ENCODE measurements around the gene PHF2. TPM values are rescaled to one million over a fixed set of nuclear protein-coding genes. Genes with fewer than 3 reads are reported as not detected.

PHF2 gene
- total RNA-seq, 2 experiments from 2014 or later, result 16.0 to 16.5 TPM

DNA sequence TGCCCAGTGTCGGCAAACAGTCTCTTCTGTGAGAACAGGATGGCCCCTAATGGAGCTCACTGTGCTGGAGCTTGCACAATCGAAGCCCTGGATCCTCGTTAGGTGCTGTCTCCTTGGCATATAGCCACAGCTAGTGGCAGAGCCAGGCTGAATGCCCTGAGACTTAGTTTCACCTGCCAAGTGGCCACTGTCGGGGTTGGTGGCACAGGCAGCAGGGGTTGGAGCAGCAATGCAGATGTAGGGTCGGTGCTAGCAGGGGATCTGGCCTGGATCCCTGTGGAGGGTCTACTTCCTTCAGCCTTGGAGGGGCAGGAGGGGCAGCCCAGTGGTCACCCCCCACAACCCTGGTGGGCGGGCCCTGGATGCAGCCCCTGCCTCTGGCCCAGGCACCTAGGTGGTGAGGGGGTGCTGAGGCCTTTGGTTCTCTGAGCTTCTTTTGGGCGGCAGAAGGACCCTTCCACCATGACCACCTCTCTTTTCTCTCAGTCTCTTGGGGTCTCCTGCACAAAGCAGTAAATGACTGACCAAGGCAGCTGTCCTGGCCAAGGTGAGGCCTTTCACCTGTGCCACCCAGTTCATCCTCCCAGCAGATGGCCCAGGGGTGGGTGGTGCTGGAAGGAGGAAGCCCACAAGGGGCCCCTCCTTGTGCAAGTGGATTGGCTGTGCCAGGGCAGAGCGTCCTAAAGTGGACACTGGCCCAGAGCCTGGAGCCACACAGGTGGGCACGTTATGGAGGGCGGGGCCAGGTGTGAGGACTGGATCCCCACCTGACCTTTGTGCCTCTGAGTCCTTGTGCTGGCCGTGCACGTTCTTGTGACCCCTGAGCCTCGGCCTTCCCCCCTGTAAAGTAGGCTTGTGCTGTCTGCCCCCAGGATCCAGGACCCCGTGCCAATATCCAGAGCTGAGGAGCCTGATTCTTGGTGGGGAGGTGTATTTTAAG, 44.8 kb downstream of the PHF2 start:
- CTCF ChIA-PET, result no interaction called here
- intact Hi-C loops (cut with DNase I, micrococcal nuclease), result no loop called here

GRCh38 chr9:93621922-93622321, 45.5 kb downstream of the PHF2 start:
- ATAC-seq (no peak), DNase-seq (no peak)
- ChIA-PET CTCF (no interaction called here), POLR2A (no interaction called here)
- no peak overlapping the region for H3K4me3 Mint-ChIP-seq
- H3K36me3 Mint-ChIP-seq (ENCODE audit: low read depth), result peaks cover 3% of the 10 kb centered on the region
- intact Hi-C loops (cut with DNase I, micrococcal nuclease), result no loop called here
- H3K27ac Mint-ChIP-seq, result no peak overlapping the region
- H3K9me3 Mint-ChIP-seq (ENCODE audit: low read depth), result no peaks in the 10 kb centered on the region
- H3K4me1 Mint-ChIP-seq, result peaks cover 18% of the 10 kb centered on the region
- H3K27me3 Mint-ChIP-seq, result no peaks in the 10 kb centered on the region

More for the DNA sequence above, 44.8 kb downstream of the PHF2 start:
- Mint-ChIP-seq H3K27me3 (no peaks in the 10 kb centered on the region), H3K36me3 (ENCODE audit: low read depth) (peaks cover 2% of the 10 kb centered on the region), H3K4me1 (peaks cover 17% of the 10 kb centered on the region), H3K9me3 (ENCODE audit: low read depth) (no peaks in the 10 kb centered on the region), H3K27ac (no peak overlapping the region), H3K4me3 (no peak overlapping the region)
- DNase-seq, result no peak
- no peak for ATAC-seq
- POLR2A ChIA-PET, result interaction anchor here (0.6 kb wide), 1 partner anchor 870 kb away, joined by 4 read pairs; no protein-coding TSS in a partner anchor

- peaks cover 16% of the 10 kb centered on the region for H3K4me1 Mint-ChIP-seq
- ChIA-PET POLR2A (no interaction called here), CTCF (no interaction called here)
- no peaks in the 10 kb centered on the region for H3K27me3 Mint-ChIP-seq
- H3K36me3 Mint-ChIP-seq (ENCODE audit: low read depth), result peaks cover 6% of the 10 kb centered on the region
- no peak overlapping the region for H3K4me3 Mint-ChIP-seq
- peaks cover 3% of the 10 kb centered on the region for H3K9me3 Mint-ChIP-seq (ENCODE audit: low read depth)
- ATAC-seq (no peak), DNase-seq (no peak)
- intact Hi-C loops (cut with DNase I, micrococcal nuclease), result no loop called here
- no peak overlapping the region for H3K27ac Mint-ChIP-seq
Observed at GRCh38 chr9:93622691-93623090, 46.3 kb downstream of the PHF2 start.

- intact Hi-C loops (cut with DNase I, micrococcal nuclease), result no loop called here
- Mint-ChIP-seq H3K4me3 (no peak overlapping the region), H3K36me3 (ENCODE audit: low read depth) (peaks cover 16% of the 10 kb centered on the region), H3K27ac (no peak overlapping the region), H3K27me3 (no peaks in the 10 kb centered on the region), H3K9me3 (ENCODE audit: low read depth) (peaks cover 3% of the 10 kb centered on the region), H3K4me1 (peaks cover 14% of the 10 kb centered on the region)
- CTCF ChIA-PET, result no interaction called here
- no peak for DNase-seq
- POLR2A ChIA-PET, result no interaction called here
- no peak for ATAC-seq
Observed at GRCh38 chr9:93623753-93624152, 47.4 kb downstream of the PHF2 start.

DNA sequence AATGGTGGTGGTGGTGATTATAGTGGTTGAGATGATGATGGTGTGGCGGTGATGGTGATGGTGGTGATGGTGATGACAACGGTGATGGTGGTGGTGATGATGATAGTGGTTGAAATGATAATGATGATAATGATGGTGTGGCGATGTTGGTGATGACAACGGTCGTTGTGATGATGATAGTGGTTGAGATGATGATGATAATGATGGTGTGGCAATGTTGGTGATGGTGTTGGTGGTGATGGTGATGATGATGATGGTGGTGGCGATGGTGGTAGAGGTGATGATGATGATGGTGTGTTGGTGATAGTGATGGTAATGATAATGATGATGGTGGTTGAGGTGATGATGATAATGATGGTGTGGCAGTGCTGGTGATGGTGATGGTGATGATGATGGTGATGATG, 48.0 kb downstream of the PHF2 start:
- Mint-ChIP-seq H3K9me3 (ENCODE audit: low read depth) (peaks cover 3% of the 10 kb centered on the region), H3K27me3 (no peaks in the 10 kb centered on the region), H3K4me1 (peaks cover 14% of the 10 kb centered on the region), H3K27ac (no peak overlapping the region), H3K36me3 (ENCODE audit: low read depth) (peaks cover 16% of the 10 kb centered on the region), H3K4me3 (no peak overlapping the region)
- ATAC-seq (no peak), DNase-seq (no peak)
- intact Hi-C loops (cut with DNase I, micrococcal nuclease), result no loop called here
- ChIA-PET CTCF (no interaction called here), POLR2A (no interaction called here)

DNA sequence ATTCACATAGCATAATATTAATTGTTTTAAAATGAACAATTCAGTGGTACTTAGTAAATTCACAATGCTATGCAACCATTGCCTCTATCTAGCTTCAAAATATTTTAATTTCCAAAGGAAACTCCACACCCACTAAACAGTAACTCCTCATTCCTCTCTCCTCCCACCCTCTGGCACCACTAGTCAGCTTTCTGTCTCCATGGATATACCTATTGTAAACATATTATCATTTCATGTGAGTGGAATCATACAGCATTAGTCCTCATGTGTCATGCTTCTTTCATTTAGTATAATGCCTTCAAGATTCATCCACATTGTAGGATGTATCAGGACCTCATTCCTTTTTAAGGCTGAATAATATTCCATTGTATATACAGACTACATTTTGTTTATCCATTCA, 48.6 kb downstream of the PHF2 start:
- no peak overlapping the region for H3K27ac Mint-ChIP-seq
- intact Hi-C loops (cut with DNase I, micrococcal nuclease), result no loop called here
- ATAC-seq (no peak), DNase-seq (no peak)
- H3K27me3 Mint-ChIP-seq, result no peaks in the 10 kb centered on the region
- ChIA-PET CTCF (no interaction called here), POLR2A (no interaction called here)
- peaks cover 14% of the 10 kb centered on the region for H3K4me1 Mint-ChIP-seq
- H3K4me3 Mint-ChIP-seq, result no peak overlapping the region
- peaks cover 16% of the 10 kb centered on the region for H3K36me3 Mint-ChIP-seq (ENCODE audit: low read depth)
- peaks cover 3% of the 10 kb centered on the region for H3K9me3 Mint-ChIP-seq (ENCODE audit: low read depth)

GRCh38 chr9:93629920-93630319, 53.5 kb downstream of the PHF2 start:
- CTCF ChIA-PET, result no interaction called here

GRCh38 chr9:93630806-93631411, 54.5 kb downstream of the PHF2 start:
- Mint-ChIP-seq H3K4me3 (no peak overlapping the region), H3K9me3 (ENCODE audit: low read depth) (peaks cover 6% of the 10 kb centered on the region), H3K36me3 (ENCODE audit: low read depth) (peaks cover 29% of the 10 kb centered on the region), H3K27me3 (no peaks in the 10 kb centered on the region), H3K4me1 (peaks cover 4% of the 10 kb centered on the region), H3K27ac (no peak overlapping the region)
- no peak for DNase-seq
- intact Hi-C loops (cut with DNase I, micrococcal nuclease), result no loop called here
- ChIA-PET POLR2A (no interaction called here), CTCF (interaction anchor here (0.9 kb wide), 1 partner anchor 9 kb away, joined by 3 read pairs; no protein-coding TSS in a partner anchor)
- no peak for ATAC-seq

More at GRCh38 chr9:93629920-93630319, 53.5 kb downstream of the PHF2 start:
- DNase-seq (no peak), ATAC-seq (no peak)
- H3K9me3 Mint-ChIP-seq (ENCODE audit: low read depth), result peaks cover 3% of the 10 kb centered on the region
- H3K27me3 Mint-ChIP-seq, result no peaks in the 10 kb centered on the region
- intact Hi-C loops (cut with DNase I, micrococcal nuclease), result no loop called here
- peaks cover 4% of the 10 kb centered on the region for H3K4me1 Mint-ChIP-seq
- peaks cover 20% of the 10 kb centered on the region for H3K36me3 Mint-ChIP-seq (ENCODE audit: low read depth)
- POLR2A ChIA-PET, result no interaction called here
- no peak overlapping the region for H3K4me3 Mint-ChIP-seq
- no peak overlapping the region for H3K27ac Mint-ChIP-seq

DNA sequence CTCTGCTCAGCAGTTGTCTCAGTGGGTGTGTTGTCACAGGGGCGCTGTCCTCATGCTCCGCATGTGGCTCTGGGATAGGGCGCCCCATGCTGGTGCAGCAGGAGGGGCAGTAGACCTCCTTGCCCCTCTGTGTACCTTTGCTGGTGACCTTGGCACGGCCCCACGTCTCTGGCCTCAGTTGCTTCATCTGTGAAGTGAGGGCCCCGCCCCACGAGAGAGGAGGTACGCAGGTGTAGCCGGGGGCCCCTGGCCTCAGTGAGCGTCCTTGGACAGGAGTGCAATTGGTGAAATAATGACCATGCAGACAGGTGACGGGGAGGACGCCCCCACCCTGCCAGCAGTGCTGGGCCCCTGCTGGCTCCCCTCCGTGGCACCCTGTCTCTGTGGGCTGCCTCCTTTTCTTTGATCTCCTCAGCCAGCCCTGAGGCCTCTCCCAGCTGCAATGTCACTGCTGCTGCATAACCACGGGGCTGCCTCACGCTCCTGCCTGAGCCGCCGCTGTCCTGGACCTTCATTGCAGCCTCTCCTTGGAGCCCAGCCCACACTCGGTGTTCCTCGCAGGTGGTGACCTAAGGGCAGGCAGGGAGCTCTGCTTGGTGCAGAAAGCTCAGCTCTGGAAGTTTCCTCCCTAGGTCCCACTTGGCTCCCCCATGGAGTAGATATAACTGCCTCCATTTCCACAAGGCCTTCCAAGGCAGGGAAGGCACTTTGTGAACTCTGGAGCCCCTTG, 57.3 kb downstream of the PHF2 start:
- intact Hi-C loops (cut with DNase I, micrococcal nuclease), result no loop called here
- ChIA-PET CTCF (interaction anchor here (0.6 kb wide), 1 partner anchor 231 kb away, joined by 3 read pairs; no protein-coding TSS in a partner anchor), POLR2A (no interaction called here)
- peaks cover 12% of the 10 kb centered on the region for H3K9me3 Mint-ChIP-seq (ENCODE audit: low read depth)
- DNase-seq (no peak), ATAC-seq (no peak)
- no peaks in the 10 kb centered on the region for H3K4me1 Mint-ChIP-seq
- H3K4me3 Mint-ChIP-seq, result no peak overlapping the region
- H3K36me3 Mint-ChIP-seq (ENCODE audit: low read depth), result peaks cover 41% of the 10 kb centered on the region
- H3K27ac Mint-ChIP-seq, result no peak overlapping the region
- H3K27me3 Mint-ChIP-seq, result no peaks in the 10 kb centered on the region

GRCh38 chr9:93634311-93635185, 58.2 kb downstream of the PHF2 start:
- ChIA-PET CTCF (interaction anchor here (0.6 kb wide), 1 partner anchor 232 kb away, joined by 3 read pairs; no protein-coding TSS in a partner anchor), POLR2A (no interaction called here)
- Mint-ChIP-seq H3K27ac (no peak overlapping the region), H3K4me1 (no peaks in the 10 kb centered on the region), H3K36me3 (ENCODE audit: low read depth) (peaks cover 44% of the 10 kb centered on the region), H3K4me3 (no peak overlapping the region), H3K27me3 (no peaks in the 10 kb centered on the region), H3K9me3 (ENCODE audit: low read depth) (peaks cover 12% of the 10 kb centered on the region)
- intact Hi-C loops (cut with DNase I, micrococcal nuclease), result no loop called here
- DNase-seq (no peak), ATAC-seq (no peak)
